Testis (tissue), 2 donors: ENCODE data around the gene C1orf50.

Experiments used
- CTCF ChIP-seq, 3 experiments: fragments of 450-650 bp in 2 of 3; fragments of 200-600 bp in 1 of 3; sonication (generic) in 1 of 3; IDR thresholded peaks; one replicate each; pipeline ENCODE4 v1.5.1; 2016 to 2019; ENCODE audit warnings: antibody characterized with exemption in 3 of 3, mild to moderate bottlenecking in 2 of 3, moderate library complexity in 1 of 3
- POLR2A ChIP-seq: fragments of 450-650 bp; IDR thresholded peaks from one replicate; pipeline ENCODE4 v1.6.1; 2017; ENCODE audit warnings: antibody characterized with exemption, mild to moderate bottlenecking, moderate library complexity

GRCh38 chr1:42820813-42821212 is 53.8 kb downstream of the C1orf50 start:
- TF ChIP-seq POLR2A = no peak
- TF ChIP-seq CTCF (IDR thresholded peaks at IDR 0.05) = no peak
